Caco-2 (cell line): Measurements from ENCODE around the gene ETFA. TPM values are rescaled to one million over a fixed set of nuclear protein-coding genes. Genes with fewer than 3 reads are reported as not detected.

Experiments used
- BruUV-seq: library from RNA; stranded (reverse); fragments of 400-500 nt; replicated peaks from 2 replicates; lab custom pipeline; 2021; lab: Mats Ljungman, UMichigan
- CTCF ChIA-PET: fragments of 300-600 bp; sonication (Branson Sonifier 250); formaldehyde crosslinking; loops from one replicate; lab custom pipeline; 2022; ENCODE audit warnings: antibody characterized with exemption; lab: Charles Lee
- POLR2A ChIA-PET: fragments of 300-600 bp; sonication (Branson Sonifier 250); formaldehyde crosslinking; loops from one replicate; lab custom pipeline; 2022; ENCODE audit warnings: antibody characterized with exemption; lab: Charles Lee
- DNase-seq, 2 experiments: peaks; one replicate each; pipeline versions ENCODE4 v3.0.0 to v3.0.0-alpha.2; 2020 to 2022
- H3K27me3 ChIP-seq: replicated peaks from 2 replicates; pipeline ENCODE4 v1.6.0; 2011; ENCODE audit warnings: low read length; ENCODE audit not compliant: control insufficient read depth, insufficient read depth
- H3K36me3 ChIP-seq: 2 replicates; pipeline ENCODE4 v1.5.1; 2011; ENCODE audit warnings: low read length; ENCODE audit not compliant: control insufficient read depth, insufficient read depth
- H3K4me1 ChIP-seq: fragments of 250-450 bp; sonication (Bioruptor Pico); 2 replicates; pipeline ENCODE4 v1.5.1; 2020; ENCODE audit warnings: mild to moderate bottlenecking
- H3K4me3 ChIP-seq: 2 replicates; pipeline ENCODE4 v1.5.1; 2011; ENCODE audit warnings: low read depth, mild to moderate bottlenecking, control low read depth, low read length
- H3K9me3 ChIP-seq: fragments of 250-450 bp; sonication (Bioruptor Pico); 2 replicates; pipeline ENCODE4 v1.5.1; 2020; ENCODE audit warnings: mild to moderate bottlenecking, moderate library complexity
- H3K27ac Mint-ChIP-seq: one replicate; pipeline ENCODE4 v1.8.0; 2022; ENCODE audit warnings: mixed read lengths; ENCODE audit not compliant: unreplicated experiment
- H3K27me3 Mint-ChIP-seq: one replicate; pipeline ENCODE4 v1.8.0; 2022; ENCODE audit warnings: mixed read lengths; ENCODE audit not compliant: insufficient read depth, unreplicated experiment
- H3K36me3 Mint-ChIP-seq: one replicate; pipeline ENCODE4 v1.8.0; 2022; ENCODE audit warnings: mild to moderate bottlenecking, mixed read lengths; ENCODE audit not compliant: insufficient read depth, unreplicated experiment
- H3K4me1 Mint-ChIP-seq: one replicate; pipeline ENCODE4 v1.8.0; 2022; ENCODE audit warnings: low read depth, mixed read lengths; ENCODE audit not compliant: unreplicated experiment
- H3K4me3 Mint-ChIP-seq: one replicate; pipeline ENCODE4 v1.8.0; 2022; ENCODE audit warnings: mild to moderate bottlenecking, moderate library complexity, mixed read lengths; ENCODE audit not compliant: unreplicated experiment
- H3K9me3 Mint-ChIP-seq: one replicate; pipeline ENCODE4 v1.8.0; 2022; ENCODE audit warnings: mixed read lengths; ENCODE audit not compliant: unreplicated experiment
- intact Hi-C: fragments of 100-400 bp; cut with micrococcal nuclease; formaldehyde crosslinking; loops from one replicate; pipeline ENCODE4 v1.10.0; 2022; ENCODE audit not compliant: unreplicated experiment
- total RNA-seq: library from RNA; stranded (reverse); gene quantifications from 2 replicates; pipeline ENCODE4 v1.2.3, GENCODE V29; 2022
- TF ChIP-seq, protein P1 (sequence below), 2 experiments: fragments of 200-600 bp in 1 of 2; IDR thresholded peaks; 1 replicate in 1 of 2; 2 replicates in 1 of 2; pipeline versions ENCODE4 v1.5.1 to v1.8.0; 2011 to 2022; ENCODE audit warnings: antibody characterized with exemption in 1 of 2, control low read depth in 1 of 2, inconsistent platforms in 1 of 2, low read depth in 1 of 2, low read length in 1 of 2, mild to moderate bottlenecking in 1 of 2, moderate library complexity in 1 of 2; ENCODE audit not compliant: insufficient read depth in 1 of 2, severe bottlenecking in 1 of 2, unreplicated experiment in 1 of 2

The ETFA gene
- total RNA-seq, 1 experiment from 2014 or later: 260 TPM

DNA sequence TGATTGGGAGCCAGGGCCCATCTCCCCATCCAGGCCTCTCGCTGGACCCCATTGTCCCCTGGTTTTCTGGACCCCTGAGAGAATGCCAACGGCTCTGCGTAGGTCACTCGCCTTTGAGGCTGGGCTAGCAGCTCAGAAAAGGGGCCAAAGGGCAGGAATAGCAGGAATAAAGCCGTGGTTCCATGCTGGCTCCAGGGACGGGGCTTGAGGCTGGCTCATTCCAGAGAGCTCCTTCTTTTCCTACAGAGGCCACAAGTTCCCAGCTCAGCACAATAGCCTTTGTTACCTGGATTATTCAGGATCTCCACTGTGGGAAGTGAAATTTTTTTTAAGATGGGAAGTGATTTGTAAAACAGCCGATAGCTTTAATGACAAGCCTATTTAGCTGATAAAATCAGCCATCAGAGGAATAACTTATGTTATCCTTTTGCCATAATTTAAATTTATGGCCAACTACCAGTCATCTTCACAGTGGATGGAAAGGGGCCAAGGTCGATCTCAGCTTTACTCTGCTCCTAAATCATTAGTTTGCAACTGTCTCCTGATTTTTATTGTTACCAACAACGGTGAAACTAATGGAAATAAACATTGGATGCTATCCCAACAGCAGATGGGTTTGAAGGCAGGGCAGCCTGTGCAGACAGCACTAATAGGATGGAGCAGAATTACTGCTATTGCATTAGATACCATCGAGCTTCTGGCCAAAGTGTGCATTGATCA is 127.2 kb downstream of the ETFA start:
- ChIA-PET POLR2A (no interaction called here), CTCF (no interaction called here)
- H3K4me3 ChIP-seq: no peak overlapping the region
- no peaks in the 10 kb centered on the region for H3K9me3 Mint-ChIP-seq
- H3K36me3 ChIP-seq: no peaks in the 10 kb centered on the region
- TF ChIP-seq, protein P1, sequence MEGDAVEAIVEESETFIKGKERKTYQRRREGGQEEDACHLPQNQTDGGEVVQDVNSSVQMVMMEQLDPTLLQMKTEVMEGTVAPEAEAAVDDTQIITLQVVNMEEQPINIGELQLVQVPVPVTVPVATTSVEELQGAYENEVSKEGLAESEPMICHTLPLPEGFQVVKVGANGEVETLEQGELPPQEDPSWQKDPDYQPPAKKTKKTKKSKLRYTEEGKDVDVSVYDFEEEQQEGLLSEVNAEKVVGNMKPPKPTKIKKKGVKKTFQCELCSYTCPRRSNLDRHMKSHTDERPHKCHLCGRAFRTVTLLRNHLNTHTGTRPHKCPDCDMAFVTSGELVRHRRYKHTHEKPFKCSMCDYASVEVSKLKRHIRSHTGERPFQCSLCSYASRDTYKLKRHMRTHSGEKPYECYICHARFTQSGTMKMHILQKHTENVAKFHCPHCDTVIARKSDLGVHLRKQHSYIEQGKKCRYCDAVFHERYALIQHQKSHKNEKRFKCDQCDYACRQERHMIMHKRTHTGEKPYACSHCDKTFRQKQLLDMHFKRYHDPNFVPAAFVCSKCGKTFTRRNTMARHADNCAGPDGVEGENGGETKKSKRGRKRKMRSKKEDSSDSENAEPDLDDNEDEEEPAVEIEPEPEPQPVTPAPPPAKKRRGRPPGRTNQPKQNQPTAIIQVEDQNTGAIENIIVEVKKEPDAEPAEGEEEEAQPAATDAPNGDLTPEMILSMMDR (IDR thresholded peaks at IDR 0.05; ENCODE audit: insufficient read depth in 1 of 2, low read depth in 1 of 2, low read length in 1 of 2, severe bottlenecking in 1 of 2, unreplicated experiment in 1 of 2): no peak
- no peak overlapping the region for H3K4me3 Mint-ChIP-seq
- H3K27ac Mint-ChIP-seq: no peak overlapping the region
- intact Hi-C loops: no loop called here
- no peaks in the 10 kb centered on the region for H3K27me3 Mint-ChIP-seq
- 0 out of 2 replicates have a peak, but pooled peaks cover 8% of the 10 kb centered on the region for H3K4me1 ChIP-seq
- H3K36me3 Mint-ChIP-seq: no peaks in the 10 kb centered on the region
- H3K27me3 ChIP-seq: no peaks in the 10 kb centered on the region
- peaks cover 7% of the 10 kb centered on the region for H3K4me1 Mint-ChIP-seq
- no TSS peak for BruUV-seq
- H3K9me3 ChIP-seq: 0 out of 2 replicates have a peak, but pooled peaks cover 3% of the 10 kb centered on the region
- no peak for DNase-seq

DNA sequence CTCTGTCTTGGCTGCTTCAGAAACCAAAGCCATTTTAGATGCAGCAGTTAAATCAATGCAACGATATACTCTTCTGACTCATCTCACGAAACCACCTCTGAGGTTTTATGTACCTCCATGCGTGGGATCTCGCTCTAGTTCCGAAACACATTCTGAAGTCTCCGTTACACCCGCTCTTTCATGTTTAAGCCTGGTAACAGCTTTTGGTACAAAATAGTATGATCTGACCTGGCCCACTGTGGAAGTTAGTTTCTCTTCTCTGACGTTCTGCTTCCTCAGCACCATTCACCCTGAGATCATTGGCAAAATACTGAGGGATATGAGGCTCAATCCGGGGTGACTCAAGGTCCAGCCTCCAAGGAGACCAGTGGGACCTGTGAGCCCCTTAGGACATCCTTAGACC is 129.6 kb downstream of the ETFA start:
- TF ChIP-seq, protein P1 (IDR thresholded peaks at IDR 0.05; ENCODE audit: insufficient read depth in 1 of 2, low read depth in 1 of 2, low read length in 1 of 2, severe bottlenecking in 1 of 2, unreplicated experiment in 1 of 2): no peak
- no peak overlapping the region for H3K4me3 ChIP-seq
- no peaks in the 10 kb centered on the region for H3K36me3 ChIP-seq
- H3K27me3 ChIP-seq: no peaks in the 10 kb centered on the region
- H3K4me1 Mint-ChIP-seq: peaks cover 7% of the 10 kb centered on the region
- no peak overlapping the region for H3K27ac Mint-ChIP-seq
- intact Hi-C loops: no loop called here
- 0 out of 2 replicates have a peak, but pooled peaks cover 3% of the 10 kb centered on the region for H3K9me3 ChIP-seq
- BruUV-seq: no TSS peak
- 0 out of 2 replicates have a peak, but pooled peaks cover 8% of the 10 kb centered on the region for H3K4me1 ChIP-seq
- no peaks in the 10 kb centered on the region for H3K9me3 Mint-ChIP-seq
- DNase-seq: no peak
- no peak overlapping the region for H3K4me3 Mint-ChIP-seq
- POLR2A ChIA-PET: no interaction called here
- CTCF ChIA-PET: no interaction called here
- no peaks in the 10 kb centered on the region for H3K27me3 Mint-ChIP-seq
- no peaks in the 10 kb centered on the region for H3K36me3 Mint-ChIP-seq

DNA sequence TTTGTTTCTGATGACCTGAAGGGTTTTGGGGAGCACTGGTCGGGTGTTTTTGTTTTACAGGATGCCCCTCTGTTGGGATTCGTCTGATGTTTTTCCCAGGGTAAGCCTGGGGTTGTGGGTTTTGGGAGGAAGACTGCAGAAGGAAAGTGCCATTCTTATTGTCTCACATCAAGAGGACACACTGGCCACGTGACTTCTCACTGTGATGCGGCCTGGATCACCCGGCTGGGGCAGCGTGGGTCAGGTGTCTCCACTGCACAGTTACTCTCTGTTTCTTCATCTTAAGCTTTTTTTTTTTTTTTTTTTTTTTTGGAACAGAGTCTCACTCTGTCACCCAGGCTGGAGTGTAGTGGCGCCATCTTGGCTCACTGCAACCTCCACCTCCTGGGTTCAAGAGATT is 130.9 kb downstream of the ETFA start:
- BruUV-seq: no TSS peak
- CTCF ChIA-PET: no interaction called here

More for the DNA sequence above, 130.9 kb downstream of the ETFA start:
- no peak for DNase-seq
- Mint-ChIP-seq H3K4me3 (no peak overlapping the region), H3K27me3 (no peaks in the 10 kb centered on the region), H3K9me3 (no peaks in the 10 kb centered on the region), H3K4me1 (peaks cover 3% of the 10 kb centered on the region), H3K36me3 (no peaks in the 10 kb centered on the region), H3K27ac (no peak overlapping the region)
- no peak overlapping the region for H3K4me3 ChIP-seq
- no peaks in the 10 kb centered on the region for H3K27me3 ChIP-seq
- POLR2A ChIA-PET: no interaction called here
- intact Hi-C loops: no loop called here
- H3K4me1 ChIP-seq: 0 out of 2 replicates have a peak, but pooled peaks cover under 1% of the 10 kb centered on the region
- no peaks in the 10 kb centered on the region for H3K36me3 ChIP-seq
- TF ChIP-seq, protein P1 (IDR thresholded peaks at IDR 0.05; ENCODE audit: insufficient read depth in 1 of 2, low read depth in 1 of 2, low read length in 1 of 2, severe bottlenecking in 1 of 2, unreplicated experiment in 1 of 2): no peak
- 0 out of 2 replicates have a peak, but pooled peaks cover under 1% of the 10 kb centered on the region for H3K9me3 ChIP-seq
